ENCODE results near the gene PIR.

DNA sequence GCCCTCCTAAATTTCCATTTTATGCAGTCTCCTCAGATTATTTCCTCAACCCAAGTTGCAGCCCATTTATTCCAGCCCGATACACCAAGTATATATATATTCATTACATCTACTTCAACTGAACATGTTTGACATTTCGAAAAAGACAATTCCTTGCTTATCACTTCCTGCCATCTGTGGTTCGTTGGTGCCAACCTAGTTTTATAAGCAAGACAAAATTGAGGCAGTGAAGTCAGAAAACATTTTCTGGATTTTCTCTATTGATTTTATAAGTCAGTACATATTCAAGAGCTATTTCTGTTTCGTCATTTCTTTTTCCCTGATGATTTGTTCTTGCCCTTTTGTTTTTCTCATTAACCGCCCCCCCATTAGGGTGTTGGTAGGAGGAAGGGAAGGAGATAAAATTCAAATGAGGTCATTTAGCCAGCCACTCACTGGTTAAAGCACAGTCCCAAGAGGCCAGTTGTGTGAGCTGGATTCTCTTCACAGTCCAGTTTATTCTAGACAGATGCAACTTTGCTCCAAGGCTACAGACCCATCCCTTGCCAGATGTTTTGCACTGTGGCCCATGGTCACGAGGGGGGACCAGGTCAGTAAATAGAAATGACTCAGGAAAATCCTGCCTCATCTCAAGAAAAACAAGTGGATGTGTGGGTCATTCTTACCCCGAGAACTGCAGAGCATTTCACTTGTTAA is 88.6 kb downstream of the PIR start:
- TF ChIP-seq POLR2A (IDR thresholded peaks at IDR 0.05), result no peak
- TF ChIP-seq, protein P1, sequence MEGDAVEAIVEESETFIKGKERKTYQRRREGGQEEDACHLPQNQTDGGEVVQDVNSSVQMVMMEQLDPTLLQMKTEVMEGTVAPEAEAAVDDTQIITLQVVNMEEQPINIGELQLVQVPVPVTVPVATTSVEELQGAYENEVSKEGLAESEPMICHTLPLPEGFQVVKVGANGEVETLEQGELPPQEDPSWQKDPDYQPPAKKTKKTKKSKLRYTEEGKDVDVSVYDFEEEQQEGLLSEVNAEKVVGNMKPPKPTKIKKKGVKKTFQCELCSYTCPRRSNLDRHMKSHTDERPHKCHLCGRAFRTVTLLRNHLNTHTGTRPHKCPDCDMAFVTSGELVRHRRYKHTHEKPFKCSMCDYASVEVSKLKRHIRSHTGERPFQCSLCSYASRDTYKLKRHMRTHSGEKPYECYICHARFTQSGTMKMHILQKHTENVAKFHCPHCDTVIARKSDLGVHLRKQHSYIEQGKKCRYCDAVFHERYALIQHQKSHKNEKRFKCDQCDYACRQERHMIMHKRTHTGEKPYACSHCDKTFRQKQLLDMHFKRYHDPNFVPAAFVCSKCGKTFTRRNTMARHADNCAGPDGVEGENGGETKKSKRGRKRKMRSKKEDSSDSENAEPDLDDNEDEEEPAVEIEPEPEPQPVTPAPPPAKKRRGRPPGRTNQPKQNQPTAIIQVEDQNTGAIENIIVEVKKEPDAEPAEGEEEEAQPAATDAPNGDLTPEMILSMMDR (IDR thresholded peaks at IDR 0.05), result no peak
